HG03175 (cell line): ENCODE data around the gene LRRC8C.

ENCODE experiments used
- ATAC-seq: cut with Tn5 transposase; IDR thresholded peaks from one replicate; pipeline ENCODE4 v1.9.1; 2021; ENCODE audit warnings: mild to moderate bottlenecking, moderate library complexity; ENCODE audit not compliant: unreplicated experiment

Gene LRRC8C

GRCh38 chr1:89670163-89670562, 37.2 kb downstream of the LRRC8C start:
- ATAC-seq = peak; percentile 98

GRCh38 chr1:89670711-89671110, 37.8 kb downstream of the LRRC8C start:
- ATAC-seq = no peak

- no peak for ATAC-seq
These were observed 39.0 kb downstream of the LRRC8C start for GRCh38 chr1:89671775-89672488.

GRCh38 chr1:89672489-89673183, 39.7 kb downstream of the LRRC8C start:
- no peak for ATAC-seq

GRCh38 chr1:89673251-89673650, 40.3 kb downstream of the LRRC8C start:
- no peak for ATAC-seq

- no peak for ATAC-seq
These were observed 42.8 kb downstream of the LRRC8C start for GRCh38 chr1:89675677-89676076.

GRCh38 chr1:89681045-89681729, 48.3 kb downstream of the LRRC8C start:
- ATAC-seq = peak; percentile 83

- no peak for ATAC-seq
These were observed 49.7 kb downstream of the LRRC8C start for GRCh38 chr1:89682611-89683010.

- ATAC-seq = no peak
These were observed 52.5 kb downstream of the LRRC8C start for GRCh38 chr1:89685461-89685860.

GRCh38 chr1:89686520-89686919, 53.6 kb downstream of the LRRC8C start:
- ATAC-seq = no peak

GRCh38 chr1:89687254-89687653, 54.3 kb downstream of the LRRC8C start:
- no peak for ATAC-seq

GRCh38 chr1:89688607-89689006, 55.7 kb downstream of the LRRC8C start:
- no peak for ATAC-seq

GRCh38 chr1:89689234-89689633, 56.3 kb downstream of the LRRC8C start:
- no peak for ATAC-seq

- ATAC-seq = no peak
These were observed 57.7 kb downstream of the LRRC8C start for GRCh38 chr1:89690595-89690994.

GRCh38 chr1:89692601-89693521, 59.9 kb downstream of the LRRC8C start:
- peak; percentile 72 for ATAC-seq

GRCh38 chr1:89695847-89696246, 62.9 kb downstream of the LRRC8C start:
- no peak for ATAC-seq

GRCh38 chr1:89697383-89697782, 64.5 kb downstream of the LRRC8C start:
- no peak for ATAC-seq

- no peak for ATAC-seq
These were observed 65.2 kb downstream of the LRRC8C start for GRCh38 chr1:89698020-89698560.

GRCh38 chr1:89698624-89699023, 65.7 kb downstream of the LRRC8C start:
- ATAC-seq = no peak

GRCh38 chr1:89699451-89699986, 66.6 kb downstream of the LRRC8C start:
- no peak for ATAC-seq
